K562 (cell line): ENCODE data around the gene LZTS2. TPM values are rescaled to one million over a fixed set of nuclear protein-coding genes. Genes with fewer than 3 reads are reported as not detected.

Source experiments
- ATAC-seq: fragments of 200-7000 bp; cut with Tn5 transposase; 3 replicates; pipeline ENCODE4 v1.9.1; 2020; ENCODE audit warnings: moderate library complexity
- BruUV-seq: library from RNA; stranded (reverse); fragments of 400-500 nt; replicated peaks from 2 replicates; lab custom pipeline; 2021; lab: Mats Ljungman, UMichigan
- CTCF ChIA-PET: fragments of 300-600 bp; formaldehyde crosslinking; extraction: SDS; loops from one replicate; lab custom pipeline; 2021; ENCODE audit warnings: low intra/inter-chr PET ratio; lab: Yijun Ruan, JAX
- POLR2A ChIA-PET: fragments of 300-600, 350-650 bp; sonication (Branson Sonifier 250); formaldehyde crosslinking; extraction: SDS; loops from one replicate; lab custom pipeline; 2021; ENCODE audit warnings: antibody characterized with exemption, inconsistent platforms; lab: Yijun Ruan, JAX
- DNase-seq, 4 experiments: peaks; one replicate each; pipeline versions ENCODE4 v3.0.0 to v3.0.0-alpha.2; 2011 to 2018; ENCODE audit warnings: low spot score in 3 of 4, mixed read lengths in 3 of 4; ENCODE audit errors: extremely low read depth in 1 of 4
- FAIRE-seq: peaks from 2 replicates; lab custom pipeline; 2011; peaks lifted over from hg19 to GRCh38; lab: Jason Lieb, UNC
- H2AFZ ChIP-seq: 2 replicates; pipeline ENCODE4 v1.6.0; 2011; ENCODE audit warnings: low read depth, low read length, control low read depth, inconsistent platforms
- H3K27ac ChIP-seq: fragments of 200-600 bp; 3 replicates; pipeline ENCODE4 v1.8.0; 2011; ENCODE audit warnings: low read depth, mild to moderate bottlenecking, control low read depth, inconsistent platforms, low read length, moderate library complexity, mixed read lengths; ENCODE audit errors: extremely low read depth
- H3K27me3 ChIP-seq, 2 experiments: fragments of 300-600 bp in 1 of 2; 2 replicates in 1 of 2; 3 replicates in 1 of 2; pipeline versions ENCODE4 v1.6.0 to v1.8.0; 2011; ENCODE audit warnings: inconsistent platforms in 2 of 2, low read length in 2 of 2, mild to moderate bottlenecking in 1 of 2, mixed read lengths in 1 of 2, moderate library complexity in 1 of 2; ENCODE audit not compliant: control insufficient read depth in 2 of 2, insufficient read depth in 2 of 2
- H3K36me3 ChIP-seq: fragments of 300-600 bp; 3 replicates; pipeline ENCODE4 v1.8.0; 2011; ENCODE audit warnings: mild to moderate bottlenecking, low read length, inconsistent platforms; ENCODE audit not compliant: control insufficient read depth, insufficient read depth
- H3K4me1 ChIP-seq, 2 experiments: fragments of 200-600 bp in 1 of 2; replicated peaks in 1 of 2; 2 replicates in 1 of 2; 3 replicates in 1 of 2; pipeline versions ENCODE4 v1.5.1 to v1.8.0; 2011; ENCODE audit warnings: inconsistent platforms in 2 of 2, low read length in 2 of 2, mild to moderate bottlenecking in 1 of 2, mixed read lengths in 1 of 2, moderate library complexity in 1 of 2; ENCODE audit not compliant: control insufficient read depth in 2 of 2, insufficient read depth in 2 of 2
- H3K4me2 ChIP-seq: 2 replicates; pipeline ENCODE4 v1.6.1; 2011; ENCODE audit warnings: low read length, control low read depth, inconsistent platforms, mixed read lengths; ENCODE audit not compliant: insufficient read depth
- H3K4me3 ChIP-seq: fragments of 200-600 bp; sonication (generic), shearing (Covaris generic); 2 replicates; pipeline ENCODE4 v1.5.1; 2016; ENCODE audit warnings: control low read depth, inconsistent platforms
- H3K79me2 ChIP-seq: fragments of 200-600 bp; 3 replicates; pipeline ENCODE4 v1.8.0; 2011; ENCODE audit warnings: low read length, inconsistent platforms; ENCODE audit not compliant: control insufficient read depth, insufficient read depth
- H3K9ac ChIP-seq, 2 experiments: 2 replicates each; pipeline versions ENCODE4 v1.6.0 to v1.6.1; 2011; ENCODE audit warnings: low read depth in 2 of 2, low read length in 2 of 2, control low read depth in 1 of 2, inconsistent platforms in 1 of 2, mild to moderate bottlenecking in 1 of 2, mixed read lengths in 1 of 2; ENCODE audit not compliant: insufficient read depth in 1 of 2
- H3K9me1 ChIP-seq: one replicate; pipeline ENCODE4 v1.6.0; 2011; ENCODE audit warnings: inconsistent platforms, mild to moderate bottlenecking, low read length, moderate library complexity; ENCODE audit not compliant: control insufficient read depth, insufficient read depth
- H3K9me3 ChIP-seq: replicated peaks from 2 replicates; pipeline ENCODE4 v1.5.1; 2011; ENCODE audit warnings: low read depth, low read length, inconsistent platforms; ENCODE audit not compliant: control insufficient read depth, insufficient read depth
- H4K20me1 ChIP-seq: replicated peaks from 2 replicates; pipeline ENCODE4 v1.6.1; 2011; ENCODE audit warnings: low read length, inconsistent platforms, mixed read lengths; ENCODE audit not compliant: control insufficient read depth, insufficient read depth
- ASH1L ChIP-seq: fragments of 450-650 bp; IDR thresholded peaks from 2 replicates; pipeline ENCODE4 v1.6.1; 2018; ENCODE audit warnings: borderline replicate concordance, mild to moderate bottlenecking, low read depth; ENCODE audit not compliant: partially characterized antibody
- CBX8 ChIP-seq: fragments of 200-600 bp; sonication (generic); IDR thresholded peaks from 2 replicates; pipeline ENCODE4 v1.6.1; 2012; ENCODE audit warnings: borderline replicate concordance, mixed run types, low read depth, mild to moderate bottlenecking, moderate library complexity, mixed read lengths, low read length, control low read depth, inconsistent platforms; ENCODE audit not compliant: poor library complexity, severe bottlenecking; ENCODE audit errors: extremely low read depth
- HNRNPK ChIP-seq: fragments of 200-400 bp; formaldehyde crosslinking; IDR thresholded peaks from one replicate; pipeline ENCODE4 v1.6.1; 2018; ENCODE audit warnings: mild to moderate bottlenecking, low read depth, low read length; ENCODE audit not compliant: poor library complexity, severe bottlenecking
- MAFK ChIP-seq: IDR thresholded peaks from 2 replicates; pipeline ENCODE4 v1.6.1; 2011; ENCODE audit warnings: low read length, improper control_type of control experiment
- MTA1 ChIP-seq: fragments of 450-650 bp; IDR thresholded peaks from 2 replicates; pipeline ENCODE4 v1.6.1; 2017; ENCODE audit warnings: borderline replicate concordance
- NCOA1 ChIP-seq: fragments of 450-650 bp; IDR thresholded peaks from 2 replicates; pipeline ENCODE4 v1.6.1; 2016; ENCODE audit warnings: low read depth
- NONO ChIP-seq, 2 experiments: fragments of 200-400 bp in 1 of 2; fragments of 450-650 bp in 1 of 2; formaldehyde crosslinking in 1 of 2; IDR thresholded peaks; 2 replicates each; pipeline ENCODE4 v1.6.1; 2017; ENCODE audit warnings: low read depth in 2 of 2, mild to moderate bottlenecking in 2 of 2, moderate library complexity in 2 of 2, low read length in 1 of 2
- SIN3A ChIP-seq, 2 experiments: fragments of 150-350 bp in 1 of 2; IDR thresholded peaks; 2 replicates each; pipeline ENCODE4 v1.6.1; 2011 to 2016; ENCODE audit warnings: borderline replicate concordance in 2 of 2, low read depth in 2 of 2, low read length in 2 of 2, mild to moderate bottlenecking in 2 of 2, moderate library complexity in 2 of 2; ENCODE audit not compliant: control insufficient read depth in 1 of 2
- SRSF7 ChIP-seq: fragments of 200-400 bp; formaldehyde crosslinking; optimal IDR thresholded peaks from 2 replicates; pipeline ENCODE3; 2017; ENCODE audit warnings: mild to moderate bottlenecking, low read depth, low read length
- TAF1 ChIP-seq: IDR thresholded peaks from 2 replicates; pipeline ENCODE4 v1.6.1; 2011; ENCODE audit warnings: mild to moderate bottlenecking, low read length, moderate library complexity; ENCODE audit not compliant: insufficient read depth, control insufficient read depth, severe bottlenecking; ENCODE audit errors: extremely low read depth
- ZBTB7A ChIP-seq: IDR thresholded peaks from 2 replicates; pipeline ENCODE4 v1.6.1; 2011; ENCODE audit warnings: low read depth, mild to moderate bottlenecking, low read length, moderate library complexity, borderline replicate concordance; ENCODE audit not compliant: control insufficient read depth
- WGBS: fragments of 100-300 bp; shearing (Covaris generic); methylation state at CpG from one replicate; pipeline ENCODE4 v1.1.6; 2016; ENCODE audit warnings: low coverage, mixed read lengths; ENCODE audit not compliant: insufficient coverage; ENCODE audit errors: missing lambda C conversion rate; 5-methylcytosine and 5-hydroxymethylcytosine counted together
- in situ Hi-C: fragments of 300-500 bp; cut with MboI; formaldehyde crosslinking; loops from 4 replicates; pipeline ENCODE4 v1.15.0; 2018; ENCODE audit warnings: inconsistent platforms, mixed read lengths
- intact Hi-C: fragments of 100-400 bp; cut with micrococcal nuclease; formaldehyde crosslinking; loops from 2 replicates; pipeline ENCODE4 v1.14.2; 2022
- polyA plus RNA-seq, 8 experiments: library from polyadenylated mRNA; depleted of rRNA in 4 of 8; stranded (reverse) in 5 of 8; unstranded in 3 of 8; fragments of >200 nt; fragmentation: Nextera tagmentation in 2 of 8; fragmentation: Illumina TruSeq in 1 of 8; extraction: Ambion mirVana in 2 of 8; extraction: Trizol in 1 of 8; gene quantifications; 2 replicates each; pipeline versions ENCODE4 v1.2.1 to v1.2.3, GENCODE V29; 2011 to 2014; ENCODE audit warnings: inconsistent platforms in 1 of 8, missing spikeins in 1 of 8
- total RNA-seq, 7 experiments: library from RNA; depleted of rRNA in 6 of 7; stranded (reverse); fragments of >200 nt in 6 of 7; fragmentation: Illumina TruSeq in 2 of 7; extraction: Trizol in 2 of 7; gene quantifications; 2 replicates each; pipeline versions ENCODE4 v1.2.1 to v1.2.3, GENCODE V29; 2011 to 2021; ENCODE audit warnings: low replicate concordance in 1 of 7
- TF ChIP-seq, protein P1 (sequence below): fragments of 250-450 bp; sonication (Bioruptor Pico); IDR thresholded peaks from 2 replicates; pipeline ENCODE4 v1.4.0; 2020; ENCODE audit warnings: mild to moderate bottlenecking, moderate library complexity
- TF ChIP-seq, protein P2 (sequence below), 3 experiments: IDR thresholded peaks in 2 of 3; conservative IDR thresholded peaks in 1 of 3; 2 replicates each; pipeline ENCODE4 v1.5.1; 2011 to 2012; ENCODE audit warnings: low read length in 3 of 3, mild to moderate bottlenecking in 3 of 3, control low read depth in 2 of 3, improper control_type of control experiment in 1 of 3, inconsistent platforms in 1 of 3, low read depth in 1 of 3, mixed read lengths in 1 of 3, moderate library complexity in 1 of 3; ENCODE audit not compliant: insufficient read depth in 2 of 3
- TF ChIP-seq, protein P3 (sequence below): fragments of 450-650 bp; formaldehyde crosslinking; IDR thresholded peaks from 2 replicates; pipeline ENCODE4 v1.4.0; 2022; ENCODE audit warnings: missing genetic modification characterization

The LZTS2 gene
- total and polyA plus RNA-seq, 9 of the 15 experiments (the other 6 are each of a cell fraction or from before 2014, with no cell fraction given): 0.23 to 42.5 (median 14.7) TPM

DNA sequence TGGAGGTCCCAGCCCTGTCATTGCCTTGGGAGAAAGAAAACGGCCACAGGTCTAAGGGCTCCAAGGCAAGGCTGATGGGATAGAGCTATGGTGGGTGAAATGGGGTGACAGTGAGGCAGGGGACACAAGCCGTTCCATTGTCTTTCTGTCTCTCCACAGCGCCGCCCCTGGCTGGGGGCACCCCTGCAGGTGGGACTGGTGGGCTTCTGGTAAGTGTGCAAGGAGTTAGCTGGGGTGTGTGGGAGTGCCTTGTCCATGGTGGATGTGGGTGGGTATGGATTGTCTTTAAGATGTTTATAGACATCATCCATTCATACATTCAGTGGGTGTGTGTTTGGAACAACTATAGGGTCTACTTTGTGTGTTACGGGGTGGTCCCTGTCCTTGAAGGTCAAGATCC lies 38.9 kb downstream of the LZTS2 start:
- BruUV-seq: no TSS peak
- Histone ChIP-seq H3K4me3 (no peak overlapping the region), H2AFZ (no peak overlapping the region), H3K4me1 (peaks cover 15 to 20% of the 10 kb centered on the region in 2 experiments), H3K27me3 (no peaks in the 10 kb centered on the region), H3K9me1 (no peaks in the 10 kb centered on the region), H3K27ac (no peak overlapping the region), H3K79me2 (no peaks in the 10 kb centered on the region), H4K20me1 (no peaks in the 10 kb centered on the region), H3K4me2 (no peak overlapping the region), H3K9me3 (no peaks in the 10 kb centered on the region), H3K9ac (no peak overlapping the region), H3K36me3 (no peaks in the 10 kb centered on the region)
- 16% methylated on average over 4 of the region's 5 CpGs for WGBS
- POLR2A ChIA-PET: interaction anchor here (0.6 kb wide), 1 partner anchor 19 kb away, joined by 3 read pairs; no protein-coding TSS in a partner anchor
- in situ Hi-C loops (no loop called here), intact Hi-C loops (loop anchor here (10.0 kb wide), 1 partner anchor 406 kb away; no protein-coding TSS in a partner anchor)
- FAIRE-seq (no peak), ATAC-seq (no peak), DNase-seq (peak in 1 of 4 experiments; percentile 29)
- CTCF ChIA-PET: no interaction called here
- no peak for TF ChIP-seq TAF1
- TF ChIP-seq, protein P1, sequence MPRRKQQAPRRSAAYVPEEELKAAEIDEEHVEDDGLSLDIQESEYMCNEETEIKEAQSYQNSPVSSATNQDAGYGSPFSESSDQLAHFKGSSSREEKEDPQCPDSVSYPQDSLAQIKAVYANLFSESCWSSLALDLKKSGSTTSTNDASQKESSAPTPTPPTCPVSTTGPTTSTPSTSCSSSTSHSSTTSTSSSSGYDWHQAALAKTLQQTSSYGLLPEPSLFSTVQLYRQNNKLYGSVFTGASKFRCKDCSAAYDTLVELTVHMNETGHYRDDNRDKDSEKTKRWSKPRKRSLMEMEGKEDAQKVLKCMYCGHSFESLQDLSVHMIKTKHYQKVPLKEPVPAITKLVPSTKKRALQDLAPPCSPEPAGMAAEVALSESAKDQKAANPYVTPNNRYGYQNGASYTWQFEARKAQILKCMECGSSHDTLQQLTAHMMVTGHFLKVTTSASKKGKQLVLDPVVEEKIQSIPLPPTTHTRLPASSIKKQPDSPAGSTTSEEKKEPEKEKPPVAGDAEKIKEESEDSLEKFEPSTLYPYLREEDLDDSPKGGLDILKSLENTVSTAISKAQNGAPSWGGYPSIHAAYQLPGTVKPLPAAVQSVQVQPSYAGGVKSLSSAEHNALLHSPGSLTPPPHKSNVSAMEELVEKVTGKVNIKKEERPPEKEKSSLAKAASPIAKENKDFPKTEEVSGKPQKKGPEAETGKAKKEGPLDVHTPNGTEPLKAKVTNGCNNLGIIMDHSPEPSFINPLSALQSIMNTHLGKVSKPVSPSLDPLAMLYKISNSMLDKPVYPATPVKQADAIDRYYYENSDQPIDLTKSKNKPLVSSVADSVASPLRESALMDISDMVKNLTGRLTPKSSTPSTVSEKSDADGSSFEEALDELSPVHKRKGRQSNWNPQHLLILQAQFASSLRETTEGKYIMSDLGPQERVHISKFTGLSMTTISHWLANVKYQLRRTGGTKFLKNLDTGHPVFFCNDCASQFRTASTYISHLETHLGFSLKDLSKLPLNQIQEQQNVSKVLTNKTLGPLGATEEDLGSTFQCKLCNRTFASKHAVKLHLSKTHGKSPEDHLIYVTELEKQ (CRISPR knock-in tag): no peak
- no peak for TF ChIP-seq MTA1
- TF ChIP-seq ASH1L: no peak
- no peak for TF ChIP-seq NCOA1
- TF ChIP-seq CBX8: no peak
- TF ChIP-seq ZBTB7A: peak; percentile 91
- no peak for TF ChIP-seq SIN3A (IDR thresholded peaks at IDR 0.05; ENCODE audit: borderline replicate concordance in 2 of 2, control insufficient read depth in 1 of 2, low read depth in 2 of 2, low read length in 2 of 2)
- TF ChIP-seq, protein P2, sequence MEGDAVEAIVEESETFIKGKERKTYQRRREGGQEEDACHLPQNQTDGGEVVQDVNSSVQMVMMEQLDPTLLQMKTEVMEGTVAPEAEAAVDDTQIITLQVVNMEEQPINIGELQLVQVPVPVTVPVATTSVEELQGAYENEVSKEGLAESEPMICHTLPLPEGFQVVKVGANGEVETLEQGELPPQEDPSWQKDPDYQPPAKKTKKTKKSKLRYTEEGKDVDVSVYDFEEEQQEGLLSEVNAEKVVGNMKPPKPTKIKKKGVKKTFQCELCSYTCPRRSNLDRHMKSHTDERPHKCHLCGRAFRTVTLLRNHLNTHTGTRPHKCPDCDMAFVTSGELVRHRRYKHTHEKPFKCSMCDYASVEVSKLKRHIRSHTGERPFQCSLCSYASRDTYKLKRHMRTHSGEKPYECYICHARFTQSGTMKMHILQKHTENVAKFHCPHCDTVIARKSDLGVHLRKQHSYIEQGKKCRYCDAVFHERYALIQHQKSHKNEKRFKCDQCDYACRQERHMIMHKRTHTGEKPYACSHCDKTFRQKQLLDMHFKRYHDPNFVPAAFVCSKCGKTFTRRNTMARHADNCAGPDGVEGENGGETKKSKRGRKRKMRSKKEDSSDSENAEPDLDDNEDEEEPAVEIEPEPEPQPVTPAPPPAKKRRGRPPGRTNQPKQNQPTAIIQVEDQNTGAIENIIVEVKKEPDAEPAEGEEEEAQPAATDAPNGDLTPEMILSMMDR (IDR thresholded peaks at IDR 0.05 in 2 of 3, conservative IDR thresholded peaks at IDR 0.05 in 1 of 3; ENCODE audit: insufficient read depth in 2 of 3, low read depth in 1 of 3, low read length in 3 of 3): peak; percentile 16 to 46 (median 34); a peak in 4 of 6 replicates
- no peak for TF ChIP-seq NONO (IDR thresholded peaks at IDR 0.05; ENCODE audit: low read depth in 2 of 2, low read length in 1 of 2)
- TF ChIP-seq HNRNPK: no peak
- TF ChIP-seq, protein P3, sequence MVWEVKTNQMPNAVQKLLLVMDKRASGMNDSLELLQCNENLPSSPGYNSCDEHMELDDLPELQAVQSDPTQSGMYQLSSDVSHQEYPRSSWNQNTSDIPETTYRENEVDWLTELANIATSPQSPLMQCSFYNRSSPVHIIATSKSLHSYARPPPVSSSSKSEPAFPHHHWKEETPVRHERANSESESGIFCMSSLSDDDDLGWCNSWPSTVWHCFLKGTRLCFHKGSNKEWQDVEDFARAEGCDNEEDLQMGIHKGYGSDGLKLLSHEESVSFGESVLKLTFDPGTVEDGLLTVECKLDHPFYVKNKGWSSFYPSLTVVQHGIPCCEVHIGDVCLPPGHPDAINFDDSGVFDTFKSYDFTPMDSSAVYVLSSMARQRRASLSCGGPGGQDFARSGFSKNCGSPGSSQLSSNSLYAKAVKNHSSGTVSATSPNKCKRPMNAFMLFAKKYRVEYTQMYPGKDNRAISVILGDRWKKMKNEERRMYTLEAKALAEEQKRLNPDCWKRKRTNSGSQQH (CRISPR knock-in tag): no peak
- TF ChIP-seq MAFK: no peak
- TF ChIP-seq SRSF7: no peak
